HepG2 (cell line): ENCODE data around the gene ANKRD12. TPM values are rescaled to one million over a fixed set of nuclear protein-coding genes. Genes with fewer than 3 reads are reported as not detected.
A peak's percentile ranks its signal among the peaks of the same experiment; 100 is the strongest.

Experiments
- CBX2 ChIP-seq, 2 experiments: fragments of 200-600 bp in 1 of 2; sonication (generic); formaldehyde crosslinking in 1 of 2; IDR thresholded peaks; 2 replicates each; pipeline versions ENCODE4 v1.7.0 to v1.8.1; 2018 to 2022; ENCODE audit warnings: low read depth in 2 of 2, low read length in 1 of 2, mild to moderate bottlenecking in 1 of 2, missing genetic modification reagents in 1 of 2
- HNRNPLL ChIP-seq: fragments of 200-400 bp; formaldehyde crosslinking; IDR thresholded peaks from 2 replicates; pipeline ENCODE4 v1.6.1; 2017; ENCODE audit warnings: mild to moderate bottlenecking, low read depth, low read length; ENCODE audit not compliant: poor library complexity, severe bottlenecking
- KDM5B ChIP-seq: sonication (generic); formaldehyde crosslinking; IDR thresholded peaks from 2 replicates; pipeline ENCODE4 v1.4.0; 2020; ENCODE audit warnings: missing genetic modification reagents, mild to moderate bottlenecking, borderline replicate concordance
- MNT ChIP-seq: fragments of 450-650 bp; IDR thresholded peaks from 2 replicates; pipeline ENCODE4 v1.6.1; 2016
- NCOA2 ChIP-seq: sonication (generic); formaldehyde crosslinking; IDR thresholded peaks from 2 replicates; pipeline ENCODE4 v1.8.0; 2022; ENCODE audit warnings: inconsistent platforms
- PPARG ChIP-seq: conservative IDR thresholded peaks from 2 replicates; pipeline ENCODE4 v1.6.1; 2016; ENCODE audit warnings: missing biosample characterization, missing genetic modification reagents
- REST ChIP-seq, 2 experiments: IDR thresholded peaks; 2 replicates each; pipeline ENCODE4 v1.6.1; 2011 to 2012; ENCODE audit warnings: low read length in 2 of 2, borderline replicate concordance in 1 of 2, low read depth in 1 of 2, mild to moderate bottlenecking in 1 of 2, moderate library complexity in 1 of 2
- SOX5 ChIP-seq: IDR thresholded peaks from 2 replicates; pipeline ENCODE4 v1.6.1; 2016; ENCODE audit warnings: borderline replicate concordance
- TAF1 ChIP-seq: sonication (generic); formaldehyde crosslinking; IDR thresholded peaks from 2 replicates; pipeline ENCODE4 v1.4.0; 2020; ENCODE audit warnings: missing genetic modification reagents
- ZBTB10 ChIP-seq: sonication (generic); formaldehyde crosslinking; IDR thresholded peaks from 2 replicates; pipeline ENCODE4 v1.4.0; 2020; ENCODE audit warnings: missing genetic modification reagents, borderline replicate concordance
- ZNF180 ChIP-seq: sonication (generic); formaldehyde crosslinking; IDR thresholded peaks from 2 replicates; pipeline ENCODE4 v1.4.0; 2020; ENCODE audit warnings: low read depth, missing genetic modification reagents, borderline replicate concordance
- ZNF264 ChIP-seq: sonication (generic); formaldehyde crosslinking; IDR thresholded peaks from 2 replicates; pipeline ENCODE4 v1.4.0; 2020; ENCODE audit warnings: missing genetic modification reagents
- ZNF672 ChIP-seq: sonication (generic); formaldehyde crosslinking; IDR thresholded peaks from 2 replicates; pipeline ENCODE4 v1.8.1; 2022; ENCODE audit warnings: missing genetic modification reagents
- polyA plus RNA-seq, 8 experiments: library from polyadenylated mRNA; depleted of rRNA in 3 of 8; stranded (reverse) in 7 of 8; unstranded in 1 of 8; fragments of >200 nt; fragmentation: Illumina TruSeq in 4 of 8; extraction: Trizol in 4 of 8; gene quantifications; 2 replicates each; pipeline versions ENCODE4 v1.2.1 to v1.2.3, GENCODE V29; 2011 to 2016; ENCODE audit warnings: low read depth in 4 of 8, missing spikeins in 1 of 8, mixed read lengths in 1 of 8; ENCODE audit not compliant: insufficient read depth in 1 of 8
- total RNA-seq, 5 experiments: library from RNA; depleted of rRNA; stranded (reverse); fragments of >200 nt; fragmentation: Illumina TruSeq; extraction: Trizol; gene quantifications; 2 replicates each; pipeline ENCODE4 v1.2.3, GENCODE V29; 2016; ENCODE audit warnings: low read depth in 1 of 5
- TF ChIP-seq, protein P1 (sequence below): sonication (generic); formaldehyde crosslinking; IDR thresholded peaks from 2 replicates; pipeline ENCODE4 v1.5.1; 2020; ENCODE audit warnings: missing genetic modification reagents, mild to moderate bottlenecking, borderline replicate concordance
- TF ChIP-seq, protein P2 (sequence below): sonication (generic); formaldehyde crosslinking; IDR thresholded peaks from 2 replicates; pipeline ENCODE4 v1.4.0; 2020; ENCODE audit warnings: mild to moderate bottlenecking, low read depth, missing genetic modification reagents

Gene ANKRD12
- total and polyA plus RNA-seq, 2 of the 13 experiments (the other 11 are each of a cell fraction or from before 2014, with no cell fraction given), result 6.0 to 23.2 TPM

DNA sequence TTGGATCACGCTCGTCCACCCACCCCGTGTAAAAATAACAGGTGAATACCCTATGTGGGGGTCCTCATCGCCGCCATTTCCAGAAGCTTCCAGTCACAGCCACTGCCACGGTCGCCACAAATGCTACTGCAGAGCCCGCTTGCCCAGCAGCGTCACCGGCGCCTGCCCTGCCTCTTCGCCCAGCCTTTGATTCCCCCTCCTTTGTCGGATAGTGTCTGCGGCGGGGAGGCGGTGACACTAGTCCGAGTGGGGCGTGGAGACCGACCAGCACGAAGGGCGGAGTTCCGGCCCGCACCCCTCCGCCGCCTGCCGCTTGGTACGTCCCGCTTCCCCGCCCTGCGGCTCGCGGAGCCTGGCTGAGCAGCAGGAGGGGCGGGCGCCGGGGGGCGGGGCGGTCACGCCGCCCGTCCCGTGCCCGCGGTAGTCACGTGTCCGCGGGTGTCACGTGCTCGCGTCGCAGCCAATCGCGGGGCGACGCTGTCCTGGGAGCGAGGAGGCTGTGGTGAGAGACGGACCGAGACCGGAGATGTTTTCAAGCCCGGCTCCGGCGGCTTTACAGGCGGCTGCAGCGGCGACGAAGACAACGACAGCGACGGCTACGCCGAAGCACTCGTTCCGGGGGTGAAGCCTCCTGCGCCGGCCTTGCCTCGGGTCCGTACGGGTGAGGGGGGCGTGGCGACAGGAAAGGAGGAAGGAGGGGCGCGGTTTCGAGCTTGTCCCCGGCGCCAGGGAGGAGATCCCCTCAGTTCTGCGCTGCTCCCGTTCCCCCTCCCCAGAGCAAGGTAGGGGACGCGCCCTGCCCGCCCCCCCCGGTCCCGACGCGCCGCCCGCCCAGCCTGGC, at the start of gene ANKRD12 (continued):
- TF ChIP-seq, protein P1, sequence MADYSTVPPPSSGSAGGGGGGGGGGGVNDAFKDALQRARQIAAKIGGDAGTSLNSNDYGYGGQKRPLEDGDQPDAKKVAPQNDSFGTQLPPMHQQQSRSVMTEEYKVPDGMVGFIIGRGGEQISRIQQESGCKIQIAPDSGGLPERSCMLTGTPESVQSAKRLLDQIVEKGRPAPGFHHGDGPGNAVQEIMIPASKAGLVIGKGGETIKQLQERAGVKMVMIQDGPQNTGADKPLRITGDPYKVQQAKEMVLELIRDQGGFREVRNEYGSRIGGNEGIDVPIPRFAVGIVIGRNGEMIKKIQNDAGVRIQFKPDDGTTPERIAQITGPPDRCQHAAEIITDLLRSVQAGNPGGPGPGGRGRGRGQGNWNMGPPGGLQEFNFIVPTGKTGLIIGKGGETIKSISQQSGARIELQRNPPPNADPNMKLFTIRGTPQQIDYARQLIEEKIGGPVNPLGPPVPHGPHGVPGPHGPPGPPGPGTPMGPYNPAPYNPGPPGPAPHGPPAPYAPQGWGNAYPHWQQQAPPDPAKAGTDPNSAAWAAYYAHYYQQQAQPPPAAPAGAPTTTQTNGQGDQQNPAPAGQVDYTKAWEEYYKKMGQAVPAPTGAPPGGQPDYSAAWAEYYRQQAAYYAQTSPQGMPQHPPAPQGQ (CRISPR knock-in tag), result no peak
- TF ChIP-seq SOX5 (CRISPR knock-in tag) (peak; percentile 56; the same call in 1 of the 2 replicates), NCOA2 (CRISPR knock-in tag) (no peak), ZNF264 (CRISPR knock-in tag) (no peak), ZNF672 (CRISPR knock-in tag) (no peak), MNT (peak; percentile 90), PPARG (CRISPR knock-in tag) (no peak), HNRNPLL (peak; percentile 76), ZNF180 (CRISPR knock-in tag) (no peak), KDM5B (CRISPR knock-in tag) (peak; percentile 89), ZBTB10 (CRISPR knock-in tag) (no peak), CBX2 (IDR thresholded peaks at IDR 0.05; ENCODE audit: low read depth, low read length) (no peak), CBX2 (CRISPR knock-in tag; IDR thresholded peaks at IDR 0.05; ENCODE audit: low read depth) (no peak), TAF1 (CRISPR knock-in tag) (peak; percentile 72; the same call in 1 of the 2 replicates), REST (IDR thresholded peaks at IDR 0.05; ENCODE audit: borderline replicate concordance in 1 of 2, low read depth in 1 of 2, low read length in 2 of 2) (no peak)
- TF ChIP-seq, protein P2, sequence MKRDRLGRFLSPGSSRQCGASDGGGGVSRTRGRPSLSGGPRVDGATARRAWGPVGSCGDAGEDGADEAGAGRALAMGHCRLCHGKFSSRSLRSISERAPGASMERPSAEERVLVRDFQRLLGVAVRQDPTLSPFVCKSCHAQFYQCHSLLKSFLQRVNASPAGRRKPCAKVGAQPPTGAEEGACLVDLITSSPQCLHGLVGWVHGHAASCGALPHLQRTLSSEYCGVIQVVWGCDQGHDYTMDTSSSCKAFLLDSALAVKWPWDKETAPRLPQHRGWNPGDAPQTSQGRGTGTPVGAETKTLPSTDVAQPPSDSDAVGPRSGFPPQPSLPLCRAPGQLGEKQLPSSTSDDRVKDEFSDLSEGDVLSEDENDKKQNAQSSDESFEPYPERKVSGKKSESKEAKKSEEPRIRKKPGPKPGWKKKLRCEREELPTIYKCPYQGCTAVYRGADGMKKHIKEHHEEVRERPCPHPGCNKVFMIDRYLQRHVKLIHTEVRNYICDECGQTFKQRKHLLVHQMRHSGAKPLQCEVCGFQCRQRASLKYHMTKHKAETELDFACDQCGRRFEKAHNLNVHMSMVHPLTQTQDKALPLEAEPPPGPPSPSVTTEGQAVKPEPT (CRISPR knock-in tag), result no peak; the same call in 1 of the 2 replicates
